AG04449 (cell line): ENCODE measurements around the gene GRM4.

Experiments
- CTCF ChIA-PET: fragments of 350-600 bp; formaldehyde crosslinking; extraction: SDS; loops from one replicate; lab custom pipeline; 2021; ENCODE audit warnings: antibody characterized with exemption; lab: Yijun Ruan, JAX
- POLR2A ChIA-PET: fragments of 400-600, 350-600 bp; formaldehyde crosslinking; extraction: SDS; loops from one replicate; lab custom pipeline; 2020; ENCODE audit warnings: antibody characterized with exemption, inconsistent platforms; lab: Yijun Ruan, JAX
- DNase-seq: peaks from one replicate; pipeline ENCODE4 v3.0.0-alpha.2; 2010; ENCODE audit warnings: low read depth, low spot score
- H3K4me3 ChIP-seq: 2 replicates; pipeline ENCODE4 v1.5.1; 2011; ENCODE audit warnings: low read depth, mild to moderate bottlenecking, control low read depth, low read length
- TF ChIP-seq, protein P1 (sequence below): IDR thresholded peaks from one replicate; pipeline ENCODE4 v1.5.1; 2011; ENCODE audit warnings: mild to moderate bottlenecking, moderate library complexity, low read length, control low read depth, inconsistent platforms; ENCODE audit not compliant: insufficient read depth; ENCODE audit errors: missing control alignments

The GRM4 gene

DNA sequence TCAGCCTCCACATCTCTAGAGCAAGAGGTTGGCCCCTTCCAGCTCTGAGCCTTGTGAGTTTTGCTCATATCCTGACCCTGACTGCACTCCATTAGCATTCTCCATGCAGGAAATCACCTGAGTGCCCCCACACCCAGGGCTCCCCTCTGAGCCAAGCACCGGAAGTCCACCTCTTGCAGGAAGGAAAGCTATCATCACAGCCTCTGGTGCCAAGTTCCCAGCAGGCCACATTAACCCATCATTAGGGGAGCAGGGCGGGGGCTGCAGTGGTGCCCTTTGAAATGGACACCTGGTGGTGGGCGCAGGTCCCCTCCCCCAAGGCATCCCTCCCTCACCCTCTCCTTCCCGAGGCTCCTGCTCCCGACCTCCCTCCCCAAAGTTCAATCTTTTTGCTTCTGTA, 16.1 kb downstream of the GRM4 start:
- TF ChIP-seq, protein P1, sequence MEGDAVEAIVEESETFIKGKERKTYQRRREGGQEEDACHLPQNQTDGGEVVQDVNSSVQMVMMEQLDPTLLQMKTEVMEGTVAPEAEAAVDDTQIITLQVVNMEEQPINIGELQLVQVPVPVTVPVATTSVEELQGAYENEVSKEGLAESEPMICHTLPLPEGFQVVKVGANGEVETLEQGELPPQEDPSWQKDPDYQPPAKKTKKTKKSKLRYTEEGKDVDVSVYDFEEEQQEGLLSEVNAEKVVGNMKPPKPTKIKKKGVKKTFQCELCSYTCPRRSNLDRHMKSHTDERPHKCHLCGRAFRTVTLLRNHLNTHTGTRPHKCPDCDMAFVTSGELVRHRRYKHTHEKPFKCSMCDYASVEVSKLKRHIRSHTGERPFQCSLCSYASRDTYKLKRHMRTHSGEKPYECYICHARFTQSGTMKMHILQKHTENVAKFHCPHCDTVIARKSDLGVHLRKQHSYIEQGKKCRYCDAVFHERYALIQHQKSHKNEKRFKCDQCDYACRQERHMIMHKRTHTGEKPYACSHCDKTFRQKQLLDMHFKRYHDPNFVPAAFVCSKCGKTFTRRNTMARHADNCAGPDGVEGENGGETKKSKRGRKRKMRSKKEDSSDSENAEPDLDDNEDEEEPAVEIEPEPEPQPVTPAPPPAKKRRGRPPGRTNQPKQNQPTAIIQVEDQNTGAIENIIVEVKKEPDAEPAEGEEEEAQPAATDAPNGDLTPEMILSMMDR: no peak
- no peak for DNase-seq
- ChIA-PET POLR2A (no interaction called here), CTCF (interaction anchor here (1.3 kb wide), 1 partner anchor 385 kb away, joined by 3 read pairs; no protein-coding TSS in a partner anchor)
- no peak overlapping the region for H3K4me3 ChIP-seq

GRCh38 chr6:34128045-34128444, 17.8 kb downstream of the GRM4 start:
- CTCF ChIA-PET: no interaction called here
- POLR2A ChIA-PET: interaction anchor here (0.6 kb wide), 1 partner anchor 1666 kb away, joined by 3 read pairs; no protein-coding TSS in a partner anchor
- DNase-seq: no peak
- TF ChIP-seq, protein P1: no peak
- no peak overlapping the region for H3K4me3 ChIP-seq

DNA sequence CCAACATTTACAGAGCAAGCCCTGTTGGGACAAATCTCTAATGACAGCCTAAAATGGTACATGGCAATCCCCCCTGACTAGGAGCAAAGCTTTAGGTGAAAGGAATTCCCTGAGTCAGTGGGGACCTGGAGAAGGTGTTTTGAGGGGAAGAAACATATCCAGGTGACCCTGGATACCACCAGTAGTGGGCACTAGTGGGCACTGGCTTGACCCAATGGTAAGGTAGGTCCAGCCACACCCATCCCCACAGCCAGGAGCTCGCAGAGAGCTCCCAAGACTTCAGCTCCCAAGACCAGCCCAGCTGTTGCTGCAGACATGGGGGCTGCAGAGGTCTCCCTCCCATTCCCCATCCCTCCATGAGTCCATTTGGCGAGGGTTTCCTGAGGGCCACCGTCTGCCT, 19.5 kb downstream of the GRM4 start:
- TF ChIP-seq, protein P1: no peak
- CTCF ChIA-PET: interaction anchor here (1.5 kb wide), 1 partner anchor 355 kb away, joined by 4 read pairs; no protein-coding TSS in a partner anchor
- no peak overlapping the region for H3K4me3 ChIP-seq
- POLR2A ChIA-PET: no interaction called here
- DNase-seq: no peak

DNA sequence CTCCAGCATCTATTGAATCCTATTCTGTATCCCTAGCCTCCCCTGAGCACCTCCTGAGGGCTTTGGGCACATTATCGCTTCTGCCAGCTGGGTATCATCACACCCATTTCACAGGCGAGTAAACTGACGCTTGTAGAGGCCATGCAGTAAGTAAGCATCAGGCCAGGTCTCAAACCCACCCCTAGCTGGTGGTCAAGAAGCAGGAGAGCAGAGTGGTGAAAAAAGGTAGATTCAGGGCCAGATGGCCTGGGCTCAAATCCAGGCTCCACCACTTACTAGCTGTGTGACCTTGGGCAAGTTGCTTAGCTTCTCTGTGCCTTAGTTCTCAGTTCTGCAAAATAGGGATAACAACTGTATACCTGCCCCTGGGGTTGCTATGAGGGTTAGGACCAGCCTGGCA, 19.9 kb downstream of the GRM4 start:
- CTCF ChIA-PET: interaction anchor here (1.5 kb wide), 1 partner anchor 355 kb away, joined by 4 read pairs; no protein-coding TSS in a partner anchor
- TF ChIP-seq, protein P1: no peak
- no peak for DNase-seq
- POLR2A ChIA-PET: no interaction called here
- no peak overlapping the region for H3K4me3 ChIP-seq

GRCh38 chr6:34120953-34121675, 24.8 kb downstream of the GRM4 start:
- ChIA-PET CTCF (interaction anchor here (1.3 kb wide), 1 partner anchor 378 kb away, joined by 4 read pairs; no protein-coding TSS in a partner anchor), POLR2A (no interaction called here)
- TF ChIP-seq, protein P1: no peak
- H3K4me3 ChIP-seq: no peak overlapping the region
- no peak for DNase-seq

DNA sequence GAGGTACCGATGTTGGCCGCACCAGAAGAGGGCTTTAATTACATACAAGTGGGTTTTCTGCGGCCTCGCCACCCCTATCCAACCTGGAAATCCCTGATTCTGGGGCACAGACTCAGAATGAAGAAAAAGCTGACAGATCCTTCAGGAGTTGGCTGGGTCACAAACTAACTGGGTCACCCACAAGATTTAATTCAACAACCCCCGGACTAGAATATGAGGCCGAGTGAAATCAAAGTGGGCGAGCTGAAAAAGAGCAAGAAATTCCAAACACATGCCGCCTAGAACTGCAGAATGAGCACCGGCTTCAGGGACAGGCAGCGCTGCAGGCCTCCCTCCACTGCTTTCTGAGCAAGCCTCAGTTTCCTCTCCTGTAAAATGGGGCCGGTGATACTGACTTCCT, 30.0 kb downstream of the GRM4 start:
- ChIA-PET CTCF (interaction anchor here (1.0 kb wide), 1 partner anchor 61 kb away, joined by 3 read pairs; no protein-coding TSS in a partner anchor), POLR2A (no interaction called here)
- H3K4me3 ChIP-seq: no peak overlapping the region
- TF ChIP-seq, protein P1: no peak
- no peak for DNase-seq
